ENCODE data around the gene PDSS2. TPM values are rescaled to one million over a fixed set of nuclear protein-coding genes. Genes with fewer than 3 reads are reported as not detected.

Gene PDSS2
- polyA plus RNA-seq, 1 donor from 2014 or later: 4.6 TPM

GRCh38 chr6:107156617-107157016 is 302.7 kb downstream of the PDSS2 start:
- Histone ChIP-seq H2AFZ (ENCODE audit: low read depth, low read length) (no peak overlapping the region), H3K4me3 (ENCODE audit: low read length) (no peak overlapping the region), H3K9me3 (ENCODE audit: low read length) (no peaks in the 10 kb centered on the region), H3K9ac (ENCODE audit: low read length) (no peak overlapping the region), H3K27ac (ENCODE audit: low read length) (no peak overlapping the region), H3K4me2 (ENCODE audit: low read length) (no peak overlapping the region), H3K27me3 (ENCODE audit: insufficient read depth, low read depth, low read length) (no peaks in the 10 kb centered on the region), H3F3A (ENCODE audit: insufficient read depth, low read length, poor library complexity, severe bottlenecking) (no peaks in the 10 kb centered on the region), H3K9me2 (ENCODE audit: insufficient read depth, low read length) (no peaks in the 10 kb centered on the region), H3K36me3 (ENCODE audit: insufficient read depth, low read length) (no peaks in the 10 kb centered on the region), H4K20me1 (ENCODE audit: insufficient read depth) (no peaks in the 10 kb centered on the region), H3K79me2 (replicated peaks; ENCODE audit: insufficient read depth, low read length) (no peaks in the 10 kb centered on the region)
- TF ChIP-seq MXI1 (conservative IDR thresholded peaks at IDR 0.05; ENCODE audit: poor library complexity, severe bottlenecking): no peak
- TF ChIP-seq TAF1 (IDR thresholded peaks at IDR 0.05; ENCODE audit: low read depth): no peak
- TF ChIP-seq RAD21 (conservative IDR thresholded peaks at IDR 0.05): no peak
- TF ChIP-seq SMC3 (conservative IDR thresholded peaks at IDR 0.05; ENCODE audit: poor library complexity): no peak
- TF ChIP-seq EZH2 (IDR thresholded peaks at IDR 0.05; ENCODE audit: borderline replicate concordance, insufficient read depth, low read length, poor library complexity, severe bottlenecking): no peak
- no peak for TF ChIP-seq REST (IDR thresholded peaks at IDR 0.05; ENCODE audit: borderline replicate concordance)
- TF ChIP-seq CTCF (IDR thresholded peaks at IDR 0.05; ENCODE audit: poor library complexity, severe bottlenecking): no peak
- TF ChIP-seq POLR2AphosphoS5 (IDR thresholded peaks at IDR 0.05): no peak
- TF ChIP-seq EP300 (conservative IDR thresholded peaks at IDR 0.05; ENCODE audit: poor library complexity, severe bottlenecking): no peak

- Histone ChIP-seq H3F3A (ENCODE audit: insufficient read depth, low read length, poor library complexity, severe bottlenecking) (no peaks in the 10 kb centered on the region), H3K9ac (ENCODE audit: low read length) (peak overlapping the region; percentile 62), H2AFZ (ENCODE audit: low read depth, low read length) (peak overlapping the region; percentile 23), H3K4me2 (ENCODE audit: low read length) (peak overlapping the region; percentile 76), H3K4me3 (ENCODE audit: low read length) (peak overlapping the region; percentile 49), H3K9me2 (ENCODE audit: insufficient read depth, low read length) (no peaks in the 10 kb centered on the region), H3K9me3 (ENCODE audit: low read length) (no peaks in the 10 kb centered on the region), H3K27me3 (ENCODE audit: insufficient read depth, low read depth, low read length) (no peaks in the 10 kb centered on the region), H3K27ac (ENCODE audit: low read length) (peak overlapping the region; percentile 88), H3K36me3 (ENCODE audit: insufficient read depth, low read length) (no peaks in the 10 kb centered on the region), H3K79me2 (replicated peaks; ENCODE audit: insufficient read depth, low read length) (no peaks in the 10 kb centered on the region), H4K20me1 (ENCODE audit: insufficient read depth) (no peaks in the 10 kb centered on the region)
- TF ChIP-seq SMC3 (conservative IDR thresholded peaks at IDR 0.05; ENCODE audit: poor library complexity) (no peak), REST (IDR thresholded peaks at IDR 0.05; ENCODE audit: borderline replicate concordance) (no peak), RAD21 (conservative IDR thresholded peaks at IDR 0.05) (no peak), EP300 (conservative IDR thresholded peaks at IDR 0.05; ENCODE audit: poor library complexity, severe bottlenecking) (no peak), TAF1 (IDR thresholded peaks at IDR 0.05; ENCODE audit: low read depth) (no peak), POLR2AphosphoS5 (IDR thresholded peaks at IDR 0.05) (no peak), EZH2 (IDR thresholded peaks at IDR 0.05; ENCODE audit: borderline replicate concordance, insufficient read depth, low read length, poor library complexity, severe bottlenecking) (no peak), MXI1 (conservative IDR thresholded peaks at IDR 0.05; ENCODE audit: poor library complexity, severe bottlenecking) (no peak), CTCF (IDR thresholded peaks at IDR 0.05; ENCODE audit: poor library complexity, severe bottlenecking) (no peak)
Measured at GRCh38 chr6:107154801-107155160, 304.6 kb downstream of the PDSS2 start.
